HEK293 (cell line): ENCODE results near the gene RSPO4.

Experiments
- CTCF ChIA-PET: fragments of 350-600 bp; formaldehyde crosslinking; extraction: SDS; loops from one replicate; lab custom pipeline; 2021; ENCODE audit warnings: antibody characterized with exemption; lab: Yijun Ruan, JAX
- POLR2A ChIA-PET: fragments of 300-600 bp; formaldehyde crosslinking; extraction: SDS; loops from one replicate; lab custom pipeline; 2020; ENCODE audit warnings: antibody characterized with exemption, inconsistent platforms; lab: Yijun Ruan, JAX
- H3K27ac ChIP-seq: fragments of 200-500 bp; sonication (Bioruptor generic); 2 replicates; pipeline ENCODE4 v1.5.1; 2014; ENCODE audit warnings: low read depth, low read length, control low read depth, inconsistent platforms; ENCODE audit errors: extremely low read depth
- H3K36me3 ChIP-seq, 2 experiments: fragments of 200-500 bp in 1 of 2; sonication (Bioruptor generic) in 1 of 2; 1 replicate in 1 of 2; 2 replicates in 1 of 2; pipeline ENCODE4 v1.5.1; 2014 to 2017; ENCODE audit warnings: inconsistent platforms in 2 of 2, low read length in 2 of 2; ENCODE audit not compliant: control insufficient read depth in 2 of 2, insufficient read depth in 1 of 2
- H3K4me1 ChIP-seq: fragments of 200-500 bp; sonication (Bioruptor generic); 2 replicates; pipeline ENCODE4 v1.5.1; 2014; ENCODE audit warnings: mild to moderate bottlenecking, low read length, inconsistent platforms; ENCODE audit not compliant: control insufficient read depth, insufficient read depth
- H3K4me3 ChIP-seq: 2 replicates; pipeline ENCODE4 v1.5.1; 2011; ENCODE audit warnings: low read depth, mild to moderate bottlenecking, control low read depth, low read length, moderate library complexity
- H3K9me3 ChIP-seq: fragments of 200-500 bp; sonication (Bioruptor generic); 2 replicates; pipeline ENCODE4 v1.5.1; 2014; ENCODE audit warnings: low read depth, low read length, inconsistent platforms; ENCODE audit not compliant: control insufficient read depth, insufficient read depth
- GLIS1 ChIP-seq: fragments of 450-650 bp; formaldehyde crosslinking; IDR thresholded peaks from 2 replicates; pipeline ENCODE4 v1.5.1; 2016; ENCODE audit warnings: missing biosample characterization, missing genetic modification characterization
- KLF9 ChIP-seq: fragments of 450-650 bp; formaldehyde crosslinking; IDR thresholded peaks from 2 replicates; pipeline ENCODE4 v1.5.1; 2016; ENCODE audit warnings: missing biosample characterization, missing genetic modification characterization, low read depth
- MEIS1 ChIP-seq: sonication (generic); formaldehyde crosslinking; IDR thresholded peaks from 2 replicates; pipeline ENCODE4 v1.8.1; 2022; ENCODE audit warnings: missing genetic modification reagents, mild to moderate bottlenecking, borderline replicate concordance
- SCRT2 ChIP-seq: fragments of 450-650 bp; formaldehyde crosslinking; IDR thresholded peaks from 2 replicates; pipeline ENCODE4 v1.5.1; 2016; ENCODE audit warnings: missing biosample characterization, missing genetic modification characterization
- WT1 ChIP-seq: fragments of 450-650 bp; formaldehyde crosslinking; IDR thresholded peaks from 2 replicates; pipeline ENCODE4 v1.5.1; 2016; ENCODE audit warnings: missing biosample characterization, missing genetic modification characterization
- YY1 ChIP-seq: fragments of 450-650 bp; formaldehyde crosslinking; IDR thresholded peaks from 2 replicates; pipeline ENCODE4 v1.5.1; 2018; ENCODE audit warnings: missing biosample characterization, missing genetic modification characterization
- ZFHX2 ChIP-seq: fragments of 450-650 bp; formaldehyde crosslinking; conservative IDR thresholded peaks from 2 replicates; pipeline ENCODE4 v1.5.1; 2016; ENCODE audit warnings: missing biosample characterization, missing genetic modification characterization
- ZFP3 ChIP-seq: fragments of 450-650 bp; formaldehyde crosslinking; IDR thresholded peaks from 2 replicates; pipeline ENCODE4 v1.5.1; 2016; ENCODE audit warnings: low read depth, missing biosample characterization, missing genetic modification characterization
- ZNF16 ChIP-seq: fragments of 450-650 bp; formaldehyde crosslinking; IDR thresholded peaks from 2 replicates; pipeline ENCODE4 v1.5.1; 2016; ENCODE audit warnings: low read depth, missing biosample characterization, missing genetic modification characterization
- ZNF239 ChIP-seq: fragments of 450-650 bp; formaldehyde crosslinking; IDR thresholded peaks from 2 replicates; pipeline ENCODE4 v1.5.1; 2016; ENCODE audit warnings: missing biosample characterization, missing genetic modification characterization
- ZNF335 ChIP-seq: fragments of 450-650 bp; formaldehyde crosslinking; conservative IDR thresholded peaks from 2 replicates; pipeline ENCODE4 v1.5.1; 2016; ENCODE audit warnings: missing biosample characterization, missing genetic modification characterization
- ZNF521 ChIP-seq: fragments of 450-650 bp; formaldehyde crosslinking; IDR thresholded peaks from 2 replicates; pipeline ENCODE4 v1.5.1; 2017; ENCODE audit warnings: missing biosample characterization, mild to moderate bottlenecking, missing genetic modification characterization
- ZNF555 ChIP-seq: fragments of 450-650 bp; formaldehyde crosslinking; conservative IDR thresholded peaks from 2 replicates; pipeline ENCODE4 v1.5.1; 2017; ENCODE audit warnings: missing biosample characterization, mild to moderate bottlenecking, missing genetic modification characterization, inconsistent platforms
- ZNF776 ChIP-seq: fragments of 450-650 bp; formaldehyde crosslinking; IDR thresholded peaks from 2 replicates; pipeline ENCODE4 v1.5.0; 2017; ENCODE audit warnings: missing biosample characterization, missing genetic modification characterization, borderline replicate concordance
- ZNF791 ChIP-seq: fragments of 450-650 bp; formaldehyde crosslinking; IDR thresholded peaks from 2 replicates; pipeline ENCODE4 v1.5.1; 2016; ENCODE audit warnings: missing biosample characterization, missing genetic modification characterization
- TF ChIP-seq, protein P1 (sequence below): fragments of 450-650 bp; formaldehyde crosslinking; IDR thresholded peaks from 2 replicates; pipeline ENCODE4 v1.5.1; 2016; ENCODE audit warnings: missing biosample characterization, missing genetic modification characterization
- TF ChIP-seq, protein P2 (sequence below): fragments of 450-650 bp; formaldehyde crosslinking; IDR thresholded peaks from 2 replicates; pipeline ENCODE4 v1.5.1; 2016; ENCODE audit warnings: missing biosample characterization, missing genetic modification characterization
- TF ChIP-seq, protein P3 (sequence below): fragments of 450-650 bp; formaldehyde crosslinking; IDR thresholded peaks from 2 replicates; pipeline ENCODE4 v1.5.1; 2016; ENCODE audit warnings: missing biosample characterization, missing genetic modification characterization

Gene RSPO4

DNA sequence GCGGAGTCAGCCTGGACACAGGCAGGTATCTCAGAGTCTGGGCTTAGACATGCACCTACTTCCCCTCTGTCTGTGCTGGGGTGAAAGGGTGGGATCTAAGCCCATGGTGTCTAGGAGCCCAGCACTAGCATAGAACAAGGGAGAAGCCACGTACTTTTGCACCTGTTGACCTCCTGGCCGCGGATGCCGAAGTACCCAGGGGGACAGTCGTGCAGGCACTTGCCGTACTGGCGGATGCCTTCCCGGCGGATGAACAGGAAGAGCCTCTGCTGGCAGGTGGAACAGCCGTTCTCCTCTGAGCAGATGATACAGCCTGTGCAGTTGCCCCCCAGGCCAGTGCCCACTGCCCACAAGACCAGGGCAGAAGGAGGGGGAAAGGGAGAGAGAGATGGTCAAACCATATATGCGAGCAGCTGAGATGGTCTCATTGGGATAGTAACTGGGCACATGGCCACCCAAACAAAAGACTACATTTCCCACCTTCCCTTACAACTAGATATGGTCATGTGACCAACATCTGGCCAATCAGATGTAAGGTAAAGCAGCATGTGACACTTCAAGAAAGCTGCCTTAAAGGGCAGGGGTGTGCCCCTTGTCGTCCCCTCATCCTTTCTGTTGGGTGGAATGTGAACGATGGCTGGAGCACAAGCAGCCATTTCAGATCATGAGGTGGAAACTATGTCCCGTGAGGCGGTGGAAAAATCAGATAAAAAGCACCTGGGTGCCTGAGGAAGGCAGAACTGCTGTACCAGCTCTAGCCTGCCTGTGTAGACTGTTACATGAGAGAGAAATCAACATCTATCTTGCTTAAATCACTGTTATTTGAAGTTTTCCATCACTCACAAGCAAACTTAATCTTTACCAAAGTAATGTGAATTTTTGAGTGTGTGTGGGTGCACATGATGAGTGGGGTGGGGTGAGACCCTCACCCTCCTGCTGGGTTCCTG lies 34.0 kb downstream of the RSPO4 start:
- H3K36me3 ChIP-seq: no peaks in the 10 kb centered on the region
- no peaks in the 10 kb centered on the region for H3K4me1 ChIP-seq
- ChIA-PET CTCF (interaction anchor here (0.7 to 13.9 kb wide), 2 partner anchors 11 to 156 kb away, joined by 3 to 99 read pairs; no protein-coding TSS in a partner anchor), POLR2A (no interaction called here)
- no peak overlapping the region for H3K4me3 ChIP-seq
- H3K9me3 ChIP-seq: no peaks in the 10 kb centered on the region
- no peak overlapping the region for H3K27ac ChIP-seq
- TF ChIP-seq YY1 (tag by site-specific recombination): no peak
- TF ChIP-seq SCRT2: 0 out of 2 replicates have a peak, but pooled peaks have one; percentile 22

DNA sequence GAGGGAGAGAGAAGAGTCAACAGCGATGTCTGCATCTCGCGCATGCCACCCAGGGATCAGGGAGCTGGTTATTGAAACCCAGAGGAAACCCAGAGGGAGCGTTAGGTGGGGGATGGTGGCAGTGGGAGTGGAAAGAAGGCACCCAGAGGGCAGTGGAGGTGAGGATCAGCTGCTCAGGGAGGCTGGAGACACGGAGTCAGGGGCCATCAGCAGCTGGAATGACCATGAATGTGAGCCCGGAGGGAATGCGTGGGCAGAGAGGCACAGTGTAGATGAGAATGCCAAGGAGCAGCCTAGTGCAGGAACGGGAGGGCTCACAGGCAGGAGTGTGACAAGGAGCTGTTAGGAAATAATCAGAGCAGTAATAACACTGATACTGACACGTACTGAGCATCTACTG lies 36.2 kb downstream of the RSPO4 start:
- no peaks in the 10 kb centered on the region for H3K4me1 ChIP-seq
- no peaks in the 10 kb centered on the region for H3K36me3 ChIP-seq
- no peaks in the 10 kb centered on the region for H3K9me3 ChIP-seq
- POLR2A ChIA-PET: no interaction called here
- no peak overlapping the region for H3K27ac ChIP-seq
- no peak for TF ChIP-seq ZFP3 (tag by site-specific recombination)
- peak; percentile 46 for TF ChIP-seq ZFHX2 (tag by site-specific recombination)
- TF ChIP-seq GLIS1 (tag by site-specific recombination): 0 out of 2 replicates have a peak, but pooled peaks have one; percentile 11
- no peak overlapping the region for H3K4me3 ChIP-seq
- CTCF ChIA-PET: interaction anchor here (0.6 to 13.9 kb wide), 2 partner anchors 9 to 148 kb away, joined by 3 to 99 read pairs; no protein-coding TSS in a partner anchor

DNA sequence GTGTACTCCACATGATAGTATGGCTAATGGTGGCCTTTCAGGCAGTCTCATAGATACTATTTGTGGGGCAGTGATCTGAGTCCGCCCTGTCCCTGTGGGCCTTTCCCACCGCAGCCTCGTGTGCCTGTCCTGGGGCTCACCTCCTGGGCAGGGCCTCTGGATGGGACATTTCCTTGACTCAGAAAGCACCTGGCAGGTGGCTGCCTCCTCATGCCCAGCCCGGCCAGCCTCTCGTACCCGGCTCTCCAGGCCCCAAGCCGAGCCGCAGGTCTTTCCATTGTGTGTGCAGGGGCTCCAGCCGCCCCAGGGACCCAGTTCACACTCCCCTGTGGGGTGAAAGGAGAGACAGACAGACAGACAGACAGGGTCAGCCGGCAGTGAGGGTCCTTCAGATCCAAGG lies 38.3 kb downstream of the RSPO4 start:
- CTCF ChIA-PET: interaction anchor here (13.9 kb wide), 1 partner anchor 6 kb away, joined by 99 read pairs; no protein-coding TSS in a partner anchor
- no peaks in the 10 kb centered on the region for H3K4me1 ChIP-seq
- TF ChIP-seq, protein P1, sequence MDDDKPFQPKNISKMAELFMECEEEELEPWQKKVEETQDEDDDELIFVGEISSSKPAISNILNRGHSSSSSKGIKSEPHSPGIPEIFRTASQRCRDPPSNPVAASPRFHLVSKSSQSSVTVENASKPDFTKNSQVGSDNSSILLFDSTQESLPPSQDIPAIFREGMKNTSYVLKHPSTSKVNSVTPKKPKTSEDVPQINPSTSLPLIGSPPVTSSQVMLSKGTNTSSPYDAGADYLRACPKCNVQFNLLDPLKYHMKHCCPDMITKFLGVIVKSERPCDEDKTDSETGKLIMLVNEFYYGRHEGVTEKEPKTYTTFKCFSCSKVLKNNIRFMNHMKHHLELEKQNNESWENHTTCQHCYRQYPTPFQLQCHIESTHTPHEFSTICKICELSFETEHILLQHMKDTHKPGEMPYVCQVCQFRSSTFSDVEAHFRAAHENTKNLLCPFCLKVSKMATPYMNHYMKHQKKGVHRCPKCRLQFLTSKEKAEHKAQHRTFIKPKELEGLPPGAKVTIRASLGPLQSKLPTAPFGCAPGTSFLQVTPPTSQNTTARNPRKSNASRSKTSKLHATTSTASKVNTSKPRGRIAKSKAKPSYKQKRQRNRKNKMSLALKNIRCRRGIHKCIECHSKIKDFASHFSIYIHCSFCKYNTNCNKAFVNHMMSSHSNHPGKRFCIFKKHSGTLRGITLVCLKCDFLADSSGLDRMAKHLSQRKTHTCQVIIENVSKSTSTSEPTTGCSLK: no peak
- TF ChIP-seq MEIS1 (CRISPR knock-in tag) (no peak), ZNF555 (tag by site-specific recombination) (no peak), ZNF16 (tag by site-specific recombination) (no peak), ZNF335 (tag by site-specific recombination) (no peak), ZNF791 (tag by site-specific recombination) (no peak), KLF9 (tag by site-specific recombination) (no peak), ZNF239 (no peak), WT1 (tag by site-specific recombination) (no peak), ZNF521 (tag by site-specific recombination) (no peak), ZNF776 (no peak)
- TF ChIP-seq, protein P2, sequence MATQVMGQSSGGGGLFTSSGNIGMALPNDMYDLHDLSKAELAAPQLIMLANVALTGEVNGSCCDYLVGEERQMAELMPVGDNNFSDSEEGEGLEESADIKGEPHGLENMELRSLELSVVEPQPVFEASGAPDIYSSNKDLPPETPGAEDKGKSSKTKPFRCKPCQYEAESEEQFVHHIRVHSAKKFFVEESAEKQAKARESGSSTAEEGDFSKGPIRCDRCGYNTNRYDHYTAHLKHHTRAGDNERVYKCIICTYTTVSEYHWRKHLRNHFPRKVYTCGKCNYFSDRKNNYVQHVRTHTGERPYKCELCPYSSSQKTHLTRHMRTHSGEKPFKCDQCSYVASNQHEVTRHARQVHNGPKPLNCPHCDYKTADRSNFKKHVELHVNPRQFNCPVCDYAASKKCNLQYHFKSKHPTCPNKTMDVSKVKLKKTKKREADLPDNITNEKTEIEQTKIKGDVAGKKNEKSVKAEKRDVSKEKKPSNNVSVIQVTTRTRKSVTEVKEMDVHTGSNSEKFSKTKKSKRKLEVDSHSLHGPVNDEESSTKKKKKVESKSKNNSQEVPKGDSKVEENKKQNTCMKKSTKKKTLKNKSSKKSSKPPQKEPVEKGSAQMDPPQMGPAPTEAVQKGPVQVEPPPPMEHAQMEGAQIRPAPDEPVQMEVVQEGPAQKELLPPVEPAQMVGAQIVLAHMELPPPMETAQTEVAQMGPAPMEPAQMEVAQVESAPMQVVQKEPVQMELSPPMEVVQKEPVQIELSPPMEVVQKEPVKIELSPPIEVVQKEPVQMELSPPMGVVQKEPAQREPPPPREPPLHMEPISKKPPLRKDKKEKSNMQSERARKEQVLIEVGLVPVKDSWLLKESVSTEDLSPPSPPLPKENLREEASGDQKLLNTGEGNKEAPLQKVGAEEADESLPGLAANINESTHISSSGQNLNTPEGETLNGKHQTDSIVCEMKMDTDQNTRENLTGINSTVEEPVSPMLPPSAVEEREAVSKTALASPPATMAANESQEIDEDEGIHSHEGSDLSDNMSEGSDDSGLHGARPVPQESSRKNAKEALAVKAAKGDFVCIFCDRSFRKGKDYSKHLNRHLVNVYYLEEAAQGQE (tag by site-specific recombination): no peak
- TF ChIP-seq, protein P3, sequence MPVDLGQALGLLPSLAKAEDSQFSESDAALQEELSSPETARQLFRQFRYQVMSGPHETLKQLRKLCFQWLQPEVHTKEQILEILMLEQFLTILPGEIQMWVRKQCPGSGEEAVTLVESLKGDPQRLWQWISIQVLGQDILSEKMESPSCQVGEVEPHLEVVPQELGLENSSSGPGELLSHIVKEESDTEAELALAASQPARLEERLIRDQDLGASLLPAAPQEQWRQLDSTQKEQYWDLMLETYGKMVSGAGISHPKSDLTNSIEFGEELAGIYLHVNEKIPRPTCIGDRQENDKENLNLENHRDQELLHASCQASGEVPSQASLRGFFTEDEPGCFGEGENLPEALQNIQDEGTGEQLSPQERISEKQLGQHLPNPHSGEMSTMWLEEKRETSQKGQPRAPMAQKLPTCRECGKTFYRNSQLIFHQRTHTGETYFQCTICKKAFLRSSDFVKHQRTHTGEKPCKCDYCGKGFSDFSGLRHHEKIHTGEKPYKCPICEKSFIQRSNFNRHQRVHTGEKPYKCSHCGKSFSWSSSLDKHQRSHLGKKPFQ: no peak
- TF ChIP-seq, all 188 proteins: peak for 0
- Histone ChIP-seq H3K4me3 (no peak overlapping the region), H3K27ac (no peak overlapping the region), H3K36me3 (no peaks in the 10 kb centered on the region), H3K9me3 (no peaks in the 10 kb centered on the region)
- POLR2A ChIA-PET: no interaction called here
